Renal cortex interstitium (tissue), 15 donors: ENCODE measurements around the gene PTPN5. TPM values are rescaled to one million over a fixed set of nuclear protein-coding genes. Genes with fewer than 3 reads are reported as not detected.
A peak's percentile ranks its signal among the peaks of the same experiment; 100 is the strongest.
"Not testable (repeated sequence)": the region's sequence is repeated elsewhere in the genome, so short reads cannot be mapped to it uniquely, and the experiment has no call there.

Experiments
- DNase-seq, 11 donors: peaks; one replicate each; pipeline ENCODE4 v3.0.0-alpha.2; 2013; ENCODE audit warnings: low read depth in 9 of 11, low spot score in 4 of 11; ENCODE audit errors: extremely low read depth in 1 of 11
- long read RNA-seq, 16 experiments: transcript quantifications; one replicate each; lab custom pipeline, GENCODE V29; 2026
- polyA plus RNA-seq, 3 donors: library from polyadenylated mRNA; unstranded; fragments of 120-200 nt; gene quantifications; one replicate each; pipeline ENCODE4 v1.2.1, GENCODE V29; 2013; ENCODE audit not compliant: insufficient read length in 3 of 3

Gene PTPN5
- under 1 TPM; 0.47 to 0.98 (median 0.70) TPM for polyA plus RNA-seq
- long read RNA-seq, donor 1 = 0 reads
- long read RNA-seq, donor 2 = 0 reads
- long read RNA-seq, donor 3 = 0 reads
- long read RNA-seq, donor 4 = 0 reads
- long read RNA-seq, donor 5 = 0 reads
- long read RNA-seq, donor 6 = 0 reads
- long read RNA-seq, donor 7 = 0 reads
- long read RNA-seq, donor 8 = 0 reads
- long read RNA-seq, donor 9 = 0 reads
- long read RNA-seq, donor 10 = 0 reads
- long read RNA-seq, donor 11 = 0 reads
- long read RNA-seq, donor 12 = 0 reads
- long read RNA-seq, donor 13 = 0 reads
- long read RNA-seq, donor 14 = 0 reads
- long read RNA-seq, donor 15 = 0 reads
- long read RNA-seq, donor 16 = 0 reads

GRCh38 chr11:18791207-18791968 lies at the start of gene PTPN5:
Gene PTPN5, minus strand, starts transcription at chr11:18791798. Its CDS starts 19,840 bp downstream, at chr11:18771958.
- DNase-seq = peak in 2 of 11 donors; percentile 13 to 14

- DNase-seq = peak in 4 of 11 donors; percentile 4 to 13 (median 6)
Observed at GRCh38 chr11:18836417-18836816, 44.8 kb upstream of the PTPN5 start.

GRCh38 chr11:18834754-18835466 lies 43.3 kb upstream of the PTPN5 start:
- no peak for DNase-seq

GRCh38 chr11:18820160-18820559 lies 28.6 kb upstream of the PTPN5 start:
- not testable (repeated sequence) for DNase-seq

GRCh38 chr11:18804199-18804999 lies 12.8 kb upstream of the PTPN5 start:
- no peak for DNase-seq

- DNase-seq = peak; percentile 33 to 66 (median 51)
Observed at GRCh38 chr11:18802381-18803257, 11.0 kb upstream of the PTPN5 start.

GRCh38 chr11:18798799-18799469 lies 7.3 kb upstream of the PTPN5 start:
- DNase-seq = no peak

- no peak for DNase-seq
Observed at GRCh38 chr11:18794956-18795355, 3.4 kb upstream of the PTPN5 start.

GRCh38 chr11:18792827-18793226 lies 1.2 kb upstream of the PTPN5 start:
- no peak for DNase-seq

- DNase-seq = no peak
Observed at GRCh38 chr11:18791969-18792628, 501 bp upstream of the PTPN5 start.

GRCh38 chr11:18790883-18791206 lies 753 bp downstream of the PTPN5 start:
- no peak for DNase-seq

- DNase-seq = no peak
Observed at GRCh38 chr11:18789942-18790341, 1.7 kb downstream of the PTPN5 start.

GRCh38 chr11:18785411-18785810 lies 6.2 kb downstream of the PTPN5 start:
- DNase-seq = no peak

GRCh38 chr11:18780896-18781295 lies 10.7 kb downstream of the PTPN5 start:
- no peak for DNase-seq

- no peak for DNase-seq
Observed at GRCh38 chr11:18780329-18780728, 11.3 kb downstream of the PTPN5 start.

- DNase-seq = no peak
Observed at GRCh38 chr11:18778468-18778867, 13.1 kb downstream of the PTPN5 start.

GRCh38 chr11:18776324-18776723 lies 15.3 kb downstream of the PTPN5 start:
- DNase-seq = no peak
